A204.1 (cell line): ENCODE data around the gene VPS8.
"Not testable (repeated sequence)": the region's sequence is repeated elsewhere in the genome, so short reads cannot be mapped to it uniquely, and the experiment has no call there.

ENCODE experiments used
- FAIRE-seq: peaks from 2 replicates; lab custom pipeline; 2012; peaks lifted over from hg19 to GRCh38; lab: Jason Lieb, UNC

VPS8 gene

DNA sequence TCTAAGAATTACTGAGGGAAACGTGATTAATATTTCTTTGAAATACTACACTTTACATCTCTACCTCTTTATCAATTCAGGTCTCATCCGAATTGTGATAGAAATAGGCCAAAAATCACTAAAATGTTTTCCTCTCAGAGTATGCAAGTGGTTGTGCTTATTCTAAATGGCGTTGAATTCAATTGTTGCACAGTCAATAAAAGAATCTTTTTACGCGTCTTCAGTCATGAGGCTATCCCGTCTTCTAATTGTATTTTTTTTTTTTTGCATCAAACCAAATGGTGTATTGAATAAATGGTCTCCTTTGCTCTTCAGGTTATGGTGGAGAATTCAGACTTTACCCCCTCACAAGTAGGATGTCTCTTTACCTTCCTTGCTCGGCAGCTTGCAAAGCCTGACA lies 112.6 kb downstream of the VPS8 start:
- no peak for FAIRE-seq

DNA sequence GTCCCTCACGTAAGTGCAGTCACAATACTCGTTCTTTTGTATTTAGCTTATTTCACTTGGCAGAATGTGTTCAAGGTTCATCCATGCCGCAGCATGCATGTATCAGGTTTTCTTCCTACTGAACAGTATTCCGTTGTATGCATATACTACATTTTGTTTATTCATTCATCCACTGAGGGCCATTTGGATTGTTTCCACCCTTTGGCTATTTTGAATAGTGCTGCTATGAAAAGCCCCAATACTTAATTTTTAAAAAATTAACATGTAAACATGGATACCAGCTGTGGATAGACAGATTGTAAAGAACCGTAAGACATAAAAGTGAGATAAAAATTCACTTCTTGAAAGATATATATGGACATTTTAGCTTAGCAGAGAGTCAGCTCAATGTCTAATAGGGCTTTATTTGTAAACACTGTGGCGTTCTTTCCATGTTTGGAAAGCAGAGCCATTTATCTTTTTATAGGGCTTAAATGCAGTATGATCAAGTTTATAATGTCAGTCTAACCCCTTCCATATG lies 115.9 kb downstream of the VPS8 start:
- no peak for FAIRE-seq

DNA sequence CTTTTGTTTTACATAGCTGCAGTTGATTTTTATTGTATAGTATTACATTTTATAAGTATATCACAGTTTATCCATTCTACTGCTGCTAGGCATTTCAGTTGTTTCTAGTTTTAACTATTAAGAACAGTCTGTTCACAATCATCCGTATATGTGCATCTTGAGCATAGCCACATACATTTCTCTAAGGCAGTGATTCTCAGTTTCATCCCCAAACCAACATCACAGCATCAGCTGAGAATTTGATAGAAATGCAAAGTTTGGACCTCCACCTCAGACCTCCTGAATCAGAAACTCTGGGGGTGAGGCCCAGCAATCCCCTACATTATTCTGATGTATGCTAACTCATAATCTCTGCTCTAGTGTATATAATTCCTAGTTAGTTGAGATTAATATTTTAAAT lies 120.8 kb downstream of the VPS8 start:
- FAIRE-seq = no peak

DNA sequence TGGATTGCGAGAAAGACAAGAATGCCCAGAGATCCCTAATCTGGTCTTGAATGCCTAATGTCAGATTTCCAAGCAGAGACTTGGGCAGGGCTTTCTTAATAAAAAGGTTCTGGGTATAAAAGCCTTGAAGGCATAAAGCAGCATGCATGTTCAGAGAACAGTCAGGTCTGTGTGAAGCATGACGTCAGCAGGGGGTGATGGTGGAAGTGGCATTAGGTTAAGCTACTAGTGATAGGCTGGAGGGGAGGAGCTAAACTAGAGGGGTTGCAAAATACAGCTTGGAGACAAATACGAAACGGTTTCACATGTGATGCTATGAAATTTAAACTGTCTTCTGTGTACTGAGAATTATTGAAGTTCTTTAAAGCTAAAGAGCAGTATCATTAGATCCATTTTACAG lies 125.6 kb downstream of the VPS8 start:
- no peak for FAIRE-seq

DNA sequence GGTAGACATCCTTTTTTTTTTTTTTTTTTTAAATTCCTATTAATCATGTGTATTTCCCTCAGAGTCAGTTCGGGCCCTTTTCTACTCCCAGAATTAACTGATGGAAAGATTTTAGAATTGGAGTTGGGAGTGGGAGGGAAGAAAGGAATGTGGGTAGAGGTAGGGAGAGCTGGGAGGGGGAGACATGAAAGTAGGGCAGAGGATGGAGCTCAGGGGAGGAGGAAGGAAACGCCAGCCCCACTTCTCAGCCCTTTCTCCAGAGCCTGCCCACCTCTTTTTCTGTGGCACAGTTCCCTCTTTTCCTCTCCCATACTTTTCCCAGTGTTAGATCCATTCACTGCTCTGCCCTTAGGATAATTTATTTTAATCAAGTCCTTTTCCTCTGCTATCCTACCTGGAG lies 129.4 kb downstream of the VPS8 start:
- no peak for FAIRE-seq

DNA sequence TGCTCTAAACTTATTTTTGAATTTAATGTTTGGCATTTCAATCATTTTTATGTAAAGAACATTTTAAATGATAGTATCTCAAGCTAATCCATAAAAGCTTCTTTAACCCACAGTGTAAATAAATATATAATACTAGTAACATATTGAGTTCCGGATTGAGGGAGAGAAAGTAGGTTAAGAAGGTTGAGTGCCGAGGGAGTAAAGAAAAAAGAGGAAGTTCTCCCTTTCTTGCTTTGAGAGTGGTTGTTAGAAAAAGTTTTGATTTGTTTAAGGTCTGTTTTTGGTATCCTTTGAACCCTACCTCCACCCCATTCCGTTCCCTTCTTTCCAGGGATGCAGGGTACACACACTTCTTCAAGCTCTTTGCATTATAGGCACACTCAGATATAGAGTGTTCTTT lies 130.8 kb downstream of the VPS8 start:
- no peak for FAIRE-seq

DNA sequence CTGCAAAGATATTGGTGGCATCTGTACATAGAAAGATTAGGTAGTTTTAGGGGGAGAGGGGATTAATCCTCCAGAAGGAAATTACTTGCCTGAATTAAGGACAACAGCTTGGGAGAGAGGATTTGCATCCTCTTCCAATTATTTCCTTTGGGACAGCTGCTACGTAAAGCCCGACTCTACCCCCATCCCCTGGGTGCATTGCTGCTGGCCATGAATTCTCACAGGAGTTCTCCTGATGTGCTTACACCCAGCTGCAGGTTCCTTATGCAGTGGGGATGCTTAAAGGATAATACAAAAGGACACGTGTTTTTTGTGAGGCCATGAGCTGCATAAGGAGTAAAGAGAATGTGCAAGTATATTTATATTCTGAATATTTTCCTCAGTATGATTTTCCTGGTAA lies 132.3 kb downstream of the VPS8 start:
- no peak for FAIRE-seq

DNA sequence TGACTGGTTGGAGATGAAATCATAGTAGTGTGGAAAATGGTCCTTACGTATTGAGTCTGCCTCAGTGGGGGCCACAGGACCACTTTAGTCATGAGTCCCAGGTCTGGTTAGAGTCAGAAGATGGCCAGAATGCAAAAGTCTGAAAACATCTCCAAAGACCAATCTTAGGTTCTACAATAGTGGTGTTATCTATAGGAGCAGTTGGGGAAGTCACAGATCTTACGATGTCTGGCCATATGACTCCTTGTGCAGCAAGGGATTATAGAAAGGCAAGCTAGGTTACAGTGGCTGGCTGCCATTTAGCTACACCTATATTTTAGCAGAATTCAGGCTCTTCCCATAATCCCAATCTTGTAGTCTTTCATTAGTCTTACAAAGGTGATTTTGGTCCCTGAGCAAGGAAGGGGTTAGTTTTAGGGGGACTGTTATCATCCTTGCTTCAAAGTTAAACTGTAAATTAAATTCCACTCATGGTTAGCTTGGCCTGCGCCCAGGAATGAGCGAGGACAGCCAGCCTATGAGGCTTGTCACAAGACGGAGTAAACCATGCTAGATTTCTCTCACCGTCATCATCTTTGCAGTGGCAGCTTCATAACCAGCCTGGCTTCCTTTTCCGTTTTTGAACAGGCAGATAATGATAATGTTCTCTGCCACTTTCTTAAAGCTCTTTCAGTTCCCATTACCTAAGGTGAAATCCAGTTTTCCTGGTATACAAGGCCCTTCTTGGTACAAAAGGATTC lies 134.1 kb downstream of the VPS8 start:
- no peak for FAIRE-seq

DNA sequence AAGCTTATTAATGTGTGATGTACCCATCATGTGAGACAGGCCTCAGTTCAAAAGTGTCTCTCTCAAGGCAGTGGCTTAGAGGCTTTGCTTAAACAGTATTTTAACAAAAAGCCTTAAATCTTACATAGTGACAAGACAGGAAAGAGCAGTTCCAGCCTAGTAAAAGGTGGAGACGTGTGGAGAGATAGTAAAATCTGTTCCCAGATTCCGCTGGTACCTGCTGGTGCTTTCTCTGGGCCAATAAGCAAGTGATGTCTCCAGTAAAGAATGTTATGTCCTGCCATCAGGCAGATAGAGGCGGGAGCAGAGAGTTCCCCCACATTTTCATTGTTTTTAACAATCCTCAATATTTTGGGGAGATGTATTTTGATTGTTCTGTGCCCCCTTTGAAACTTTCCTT lies 135.0 kb downstream of the VPS8 start:
- no peak for FAIRE-seq

DNA sequence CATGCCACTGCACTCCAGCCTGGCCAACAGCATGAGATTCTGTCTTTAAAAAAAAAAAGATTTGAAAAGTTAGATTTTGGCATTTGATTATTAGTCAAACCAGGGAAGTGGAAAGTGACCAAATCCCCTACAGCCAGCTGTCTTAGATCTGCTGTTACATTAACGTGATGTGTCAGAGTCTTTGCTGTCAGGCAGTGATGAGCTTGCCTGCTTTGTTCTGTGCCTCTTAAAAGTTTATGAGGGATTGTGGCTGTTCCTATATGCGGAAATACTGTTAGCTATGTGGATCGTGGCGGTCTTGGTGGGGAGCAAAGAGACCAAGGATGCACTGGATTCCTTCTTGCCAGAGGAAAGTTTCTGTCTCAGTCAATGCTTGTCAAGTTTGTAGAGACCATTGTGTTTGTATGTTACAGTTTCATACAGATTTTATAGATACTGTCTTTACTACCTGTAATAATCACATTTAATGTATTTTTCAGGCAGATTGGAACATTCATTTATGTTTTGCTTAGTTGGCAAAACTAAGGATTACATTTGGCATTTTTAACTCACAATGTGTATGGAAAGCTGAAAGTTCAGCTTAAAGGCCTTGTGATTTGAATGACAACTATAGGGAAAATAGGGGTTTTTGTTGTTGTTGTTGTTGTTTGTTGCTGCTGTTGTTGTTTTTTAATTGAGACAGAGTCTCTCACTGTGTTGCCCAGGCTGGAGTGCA lies 137.4 kb downstream of the VPS8 start:
- no peak for FAIRE-seq

DNA sequence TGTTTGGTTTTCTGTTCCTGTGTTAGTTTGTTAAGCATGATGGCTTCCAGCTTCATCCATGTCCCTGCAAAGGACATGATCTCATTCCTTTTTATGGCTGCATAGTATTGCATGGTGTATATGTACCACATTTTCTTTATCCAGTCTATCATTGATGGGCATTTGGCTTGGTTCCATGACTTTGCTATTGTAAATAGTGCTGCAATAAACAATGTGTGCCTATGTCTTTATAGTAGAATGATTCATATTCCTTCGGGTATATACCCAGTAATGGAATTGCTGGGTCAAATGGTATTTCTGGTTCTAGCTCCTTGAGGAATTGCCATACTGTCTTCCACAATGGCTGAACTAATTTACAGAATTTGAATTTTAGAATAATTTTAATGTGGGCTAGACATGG lies 138.8 kb downstream of the VPS8 start:
- FAIRE-seq = not testable (repeated sequence)

DNA sequence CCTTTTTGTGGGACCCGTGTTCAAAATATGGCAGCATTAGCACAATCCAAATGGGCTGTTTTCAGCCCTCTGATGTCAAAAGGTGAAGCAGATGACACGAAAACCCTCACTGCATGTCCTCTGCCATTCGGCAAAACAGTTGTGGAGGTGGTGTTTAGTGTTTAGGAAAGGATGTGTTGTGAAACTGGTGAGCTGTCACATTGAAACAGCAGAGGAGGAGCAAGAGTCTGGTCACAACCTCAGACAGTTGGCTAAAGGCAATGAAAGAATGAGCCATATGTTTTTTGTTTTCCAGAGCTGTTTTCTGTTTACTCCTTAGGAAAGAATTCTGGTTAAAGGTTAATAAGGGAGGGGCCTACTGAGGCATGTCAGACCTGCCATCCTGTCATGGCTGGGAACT lies 140.7 kb downstream of the VPS8 start:
- no peak for FAIRE-seq

DNA sequence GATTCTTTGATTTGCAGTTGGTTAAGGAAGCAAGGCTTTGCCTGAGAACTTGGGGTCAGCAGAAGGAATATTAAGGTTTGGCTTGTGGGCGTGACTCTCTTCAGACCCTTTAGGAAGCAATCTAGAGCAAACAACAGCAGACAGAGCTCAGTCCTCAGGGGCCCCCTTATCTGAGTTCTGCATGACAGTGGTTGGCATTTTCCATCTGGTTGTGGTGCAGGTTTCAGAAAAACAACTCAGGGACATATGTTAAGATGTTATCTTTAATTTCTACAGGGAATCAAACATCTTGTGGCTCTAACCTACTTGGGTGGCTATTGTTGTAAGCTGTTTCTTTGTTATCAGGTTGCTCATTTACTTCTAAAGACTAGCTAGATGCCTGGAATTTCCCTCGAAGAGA lies 141.4 kb downstream of the VPS8 start:
- no peak for FAIRE-seq

DNA sequence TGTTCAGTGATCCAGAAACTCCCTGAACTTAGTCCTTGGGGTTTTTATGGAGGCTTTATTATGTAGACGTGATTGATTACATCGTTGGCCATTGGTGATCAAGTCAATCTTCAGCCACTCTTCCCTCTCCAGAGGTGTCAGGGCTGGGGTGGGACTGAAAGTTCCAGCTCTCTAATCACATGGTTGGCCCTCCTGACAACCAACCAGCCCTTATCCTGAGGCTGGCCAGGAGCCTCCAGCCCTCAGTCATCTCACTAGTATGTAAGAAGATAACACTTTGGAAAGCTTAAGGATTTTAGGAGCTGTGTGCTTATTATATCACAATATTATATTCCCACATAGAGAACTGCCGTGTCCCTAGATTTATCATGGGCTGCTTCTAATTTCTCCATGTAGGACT lies 142.3 kb downstream of the VPS8 start:
- FAIRE-seq = no peak

DNA sequence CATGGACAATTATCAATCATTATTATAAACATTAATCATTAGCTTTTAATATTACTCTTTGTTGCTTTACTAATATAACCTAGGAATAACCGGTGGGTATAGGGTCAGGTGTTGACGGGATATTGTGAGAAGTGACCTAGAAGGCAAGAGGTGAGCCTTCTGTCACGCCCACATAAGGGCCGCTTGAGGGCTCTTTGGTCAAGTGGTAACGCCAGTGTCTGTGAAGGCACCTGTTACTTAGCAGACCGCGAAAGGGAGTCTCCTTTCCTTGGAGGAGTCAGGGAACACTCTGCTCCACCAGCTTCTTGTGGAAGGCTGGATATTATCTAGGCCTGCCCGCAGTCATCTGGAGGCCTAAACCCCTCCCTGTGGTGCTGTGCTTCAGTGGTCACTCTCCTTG lies 142.9 kb downstream of the VPS8 start:
- not testable (repeated sequence) for FAIRE-seq

DNA sequence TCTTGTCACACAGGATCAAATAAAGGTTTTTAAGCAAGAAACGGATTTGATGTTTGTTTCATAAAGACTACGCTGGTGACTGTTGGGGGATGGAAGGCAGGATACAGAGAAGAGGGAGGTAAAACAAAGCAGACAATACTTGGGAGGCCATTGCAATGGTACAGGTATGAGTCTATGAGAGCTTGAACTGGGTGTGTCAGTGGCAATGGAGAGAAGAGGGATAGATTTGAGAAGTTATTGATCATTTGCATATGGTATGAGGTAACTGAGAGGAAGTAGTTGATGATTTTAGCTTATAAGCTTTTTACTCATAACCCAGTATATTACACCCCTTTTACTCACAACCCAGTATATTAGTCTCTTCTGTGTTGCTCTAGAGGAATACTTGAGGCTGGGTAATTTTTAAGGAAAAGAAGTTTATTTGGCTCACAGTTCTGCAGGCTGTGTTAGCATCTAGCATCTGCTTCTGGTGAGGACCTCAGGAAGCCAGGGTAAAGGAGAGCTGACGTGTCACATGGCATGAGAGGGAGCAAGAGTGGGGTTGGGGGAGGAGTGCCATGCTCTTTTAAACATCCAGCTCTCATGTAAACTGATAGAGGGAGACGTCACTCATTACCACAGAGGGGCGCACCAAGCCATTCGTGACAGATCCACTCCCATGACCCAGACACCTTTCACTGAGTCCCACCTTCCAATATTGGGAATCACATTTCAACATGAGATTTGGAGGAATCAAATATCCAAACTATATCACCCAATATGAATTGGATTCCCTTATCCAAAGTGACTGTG lies 153.9 kb downstream of the VPS8 start:
- no peak for FAIRE-seq

DNA sequence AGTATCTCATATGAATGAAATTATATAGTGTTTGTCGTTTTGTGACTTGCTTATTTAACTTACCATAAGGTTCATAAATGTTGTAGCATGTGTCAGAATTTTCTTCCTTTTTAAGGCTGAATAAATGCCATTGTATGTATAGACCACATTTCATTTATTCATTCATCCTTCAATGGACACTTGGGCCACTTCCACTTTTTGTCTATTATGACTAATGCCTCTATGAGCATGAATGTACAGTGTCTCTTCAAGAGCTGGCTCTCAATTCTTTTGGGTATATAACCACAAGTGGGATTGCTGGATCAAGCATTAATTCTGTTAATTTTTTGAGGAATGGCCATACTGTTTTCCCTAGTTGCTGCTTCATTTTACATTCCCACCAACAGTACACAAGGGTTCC lies 156.1 kb downstream of the VPS8 start:
- FAIRE-seq = no peak

DNA sequence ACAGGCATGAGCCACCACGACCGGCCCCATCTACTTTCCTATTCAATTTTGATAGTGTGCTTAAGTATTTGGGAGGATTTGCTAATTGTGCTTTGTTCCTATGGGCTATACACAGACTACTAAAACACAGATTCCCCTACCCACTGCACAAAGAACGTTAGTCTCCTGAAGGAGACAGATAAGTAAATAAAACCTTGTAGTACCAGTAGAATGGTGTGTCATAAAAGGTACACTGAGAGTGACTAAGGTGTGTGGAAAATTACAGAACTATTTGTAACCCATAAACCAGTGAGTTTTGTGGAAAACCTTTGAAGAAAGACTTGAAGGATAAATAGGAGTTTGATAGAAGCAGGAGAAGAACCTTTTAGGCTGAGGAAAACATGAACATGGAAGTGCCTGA lies 158.2 kb downstream of the VPS8 start:
- FAIRE-seq = no peak

DNA sequence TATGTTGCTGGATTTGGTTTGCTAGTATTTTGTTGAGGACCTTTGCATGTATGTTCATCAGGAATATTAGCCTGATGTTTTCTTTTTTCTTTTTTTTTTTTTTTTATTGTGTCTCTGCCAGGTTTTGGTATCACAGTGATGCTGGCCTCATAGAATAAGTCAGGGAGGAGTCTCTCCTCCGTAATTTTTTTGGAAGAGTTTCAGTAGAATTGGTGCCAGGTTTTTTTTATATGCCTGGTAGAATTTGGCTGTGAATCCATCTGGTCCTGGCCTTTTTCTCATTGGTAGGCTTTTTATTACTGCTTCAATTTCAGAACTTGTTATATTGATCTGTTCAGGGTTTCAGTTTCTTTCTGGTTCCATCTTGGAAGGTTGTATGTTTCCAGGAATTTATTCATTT lies 165.8 kb downstream of the VPS8 start:
- FAIRE-seq = no peak

DNA sequence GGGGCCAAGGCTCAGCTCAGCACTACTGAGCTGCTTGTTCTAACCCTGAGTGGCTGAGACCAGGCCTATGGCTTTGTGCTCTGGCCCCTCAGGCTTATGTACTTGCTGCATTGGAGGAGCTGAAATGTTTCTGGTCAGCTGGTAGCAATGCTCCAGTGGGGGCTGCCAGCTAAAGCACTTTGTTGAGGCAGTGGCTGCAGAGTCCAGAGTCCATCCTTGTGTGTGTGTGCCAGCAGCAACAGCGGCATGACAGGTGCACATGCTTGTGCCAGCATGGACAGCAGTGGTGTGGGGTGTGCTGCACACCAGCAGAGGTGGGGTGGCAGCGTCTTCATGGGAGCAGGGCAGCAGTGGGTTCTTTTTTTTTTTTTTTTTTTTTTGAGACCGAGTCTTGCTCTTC lies 169.1 kb downstream of the VPS8 start:
- no peak for FAIRE-seq

DNA sequence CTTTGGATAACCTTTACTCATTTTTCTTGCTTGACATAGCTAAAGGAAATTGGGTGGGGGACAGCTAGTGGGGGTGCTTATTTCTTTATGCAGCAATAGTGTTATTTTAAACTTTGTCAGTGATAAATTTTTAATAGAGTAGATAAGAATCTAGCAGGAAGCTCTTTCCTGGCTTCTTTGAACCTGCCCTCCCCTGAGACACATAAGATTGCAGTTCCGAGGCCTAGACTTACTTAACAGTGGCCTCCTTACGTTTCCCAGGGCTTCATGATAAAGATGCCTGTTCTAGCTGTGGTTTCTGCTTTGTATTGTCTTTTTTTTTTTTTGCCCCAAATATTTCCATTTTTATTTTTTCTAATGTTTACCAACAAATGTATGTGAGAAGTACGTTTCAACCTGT lies 170.1 kb downstream of the VPS8 start:
- no peak for FAIRE-seq

DNA sequence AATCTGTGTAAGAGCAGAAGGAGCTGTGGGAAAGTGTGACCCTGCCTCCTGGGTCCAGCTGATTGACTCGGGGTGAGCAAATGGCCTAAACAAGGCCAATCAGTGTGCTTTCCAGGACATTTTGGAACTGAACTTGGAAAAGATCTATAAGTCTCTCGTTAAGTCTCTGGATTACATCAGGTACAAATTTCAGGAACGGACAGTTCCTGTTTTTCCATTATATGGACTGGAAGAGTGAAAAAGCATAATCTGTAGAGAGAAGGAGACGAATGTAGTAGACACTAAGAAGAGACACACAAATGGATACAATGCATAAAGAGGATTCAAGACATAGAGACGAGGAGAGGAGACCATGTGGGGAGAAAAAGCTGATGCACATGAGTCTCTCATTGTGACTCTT lies 173.6 kb downstream of the VPS8 start:
- no peak for FAIRE-seq

DNA sequence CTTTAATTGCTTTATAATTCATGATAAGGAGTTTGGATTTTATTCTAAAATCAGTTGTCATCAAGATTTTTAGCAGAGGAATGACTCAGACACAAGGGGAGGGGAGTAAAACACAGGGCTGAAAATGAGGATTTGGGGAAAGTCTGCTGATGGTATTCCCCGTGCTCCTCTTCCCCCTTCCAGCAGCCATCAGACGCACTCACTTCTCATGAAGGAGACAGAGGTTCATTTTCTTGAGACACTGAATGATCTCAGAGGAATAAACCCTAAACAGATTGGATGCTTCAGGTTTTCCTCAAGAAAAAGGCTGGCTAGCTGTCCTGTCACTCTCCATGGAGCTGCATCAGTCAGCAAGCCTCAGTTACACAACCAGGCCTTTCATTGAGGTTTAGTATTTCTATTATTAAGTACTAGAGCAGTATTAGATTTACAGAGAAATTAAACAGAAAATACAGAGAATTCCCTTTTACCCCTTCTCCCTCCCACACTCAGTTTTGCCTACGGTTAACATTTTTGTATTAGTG lies 174.5 kb downstream of the VPS8 start:
- no peak for FAIRE-seq
